ENCODE data around the gene ARRDC1.
"Not testable (repeated sequence)": the region's sequence is repeated elsewhere in the genome, so short reads cannot be mapped to it uniquely, and the experiment has no call there.

The ARRDC1 gene

GRCh38 chr9:137605121-137606004 lies at the start of gene ARRDC1:
TSS of gene ARRDC1 (plus strand) at chr9:137605686. CDS start at chr9:137605718, 32 bp downstream.
- DNase-seq: peak; percentile 92 to 94

DNA sequence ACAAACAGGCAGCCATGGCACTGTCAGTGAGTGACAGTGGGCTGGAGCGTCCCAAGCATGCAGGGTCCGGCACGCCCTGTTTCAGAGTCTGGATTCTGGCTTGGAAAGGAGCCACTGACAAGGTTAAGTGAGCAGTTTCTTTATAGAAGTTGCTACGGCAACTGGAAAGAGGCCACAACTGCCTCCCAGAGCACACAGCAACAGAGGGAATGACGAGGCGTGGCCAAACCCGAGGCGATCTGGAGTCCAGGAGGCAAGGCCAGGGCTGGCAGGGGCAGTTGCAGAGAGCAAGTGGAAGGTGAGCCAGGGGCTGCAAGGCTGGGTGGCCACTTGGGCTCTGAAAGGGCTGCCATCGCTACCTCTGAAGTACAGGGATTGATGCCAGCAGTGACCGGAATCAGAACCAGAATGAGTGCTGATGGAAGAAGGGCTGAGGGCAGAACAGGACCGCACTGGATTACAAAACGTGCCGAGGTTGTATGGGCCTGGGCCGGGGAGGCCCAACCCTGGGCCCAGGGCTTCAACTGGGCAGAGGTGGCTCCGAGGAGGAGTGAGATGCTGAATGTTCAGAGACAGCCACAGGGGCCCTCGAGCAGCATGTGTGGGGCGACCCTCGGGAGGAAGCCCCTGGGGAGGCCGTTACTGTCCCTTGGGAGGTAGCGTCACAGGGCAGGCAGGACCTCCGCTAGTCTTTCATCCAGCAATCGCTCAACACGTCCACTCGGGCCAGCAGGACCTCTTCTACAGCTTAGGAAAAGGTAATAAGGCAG lies 49.2 kb upstream of the ARRDC1 start:
- no peak for DNase-seq

GRCh38 chr9:137558127-137558526 lies 47.4 kb upstream of the ARRDC1 start:
- DNase-seq: no peak

- no peak for DNase-seq
These were observed 41.4 kb upstream of the ARRDC1 start for GRCh38 chr9:137564134-137564533.

DNA sequence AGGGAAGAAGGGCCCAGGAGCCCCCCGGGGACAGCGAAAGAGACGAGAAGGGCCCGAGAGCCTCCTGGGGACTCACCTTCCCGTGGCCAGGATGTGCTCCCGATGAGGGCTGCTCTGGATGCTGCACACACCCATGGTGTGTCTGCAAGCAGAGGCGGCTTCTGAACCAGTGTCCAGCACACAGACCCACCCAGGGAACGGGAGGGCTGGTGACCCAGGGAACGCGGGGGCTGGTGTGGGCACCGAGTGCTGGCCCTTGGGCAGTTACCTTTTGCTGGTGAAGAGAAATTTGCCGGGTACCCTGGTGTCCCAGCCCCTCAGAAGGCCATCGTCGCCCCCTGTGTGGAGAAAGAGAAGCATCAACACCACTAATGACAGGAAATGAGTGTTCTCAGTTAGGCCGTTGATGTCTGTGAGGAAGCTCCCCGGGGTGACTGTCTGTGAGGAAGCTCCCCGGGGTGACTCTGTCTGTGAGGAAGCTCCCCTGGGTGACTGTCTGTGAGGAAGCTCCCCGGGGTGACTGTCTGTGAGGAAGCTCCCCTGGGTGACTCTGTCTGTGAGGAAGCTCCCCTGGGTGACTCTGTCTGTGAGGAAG lies 40.6 kb upstream of the ARRDC1 start:
- no peak for DNase-seq

GRCh38 chr9:137568445-137568844 lies 37.0 kb upstream of the ARRDC1 start:
- DNase-seq: not testable (repeated sequence)

DNA sequence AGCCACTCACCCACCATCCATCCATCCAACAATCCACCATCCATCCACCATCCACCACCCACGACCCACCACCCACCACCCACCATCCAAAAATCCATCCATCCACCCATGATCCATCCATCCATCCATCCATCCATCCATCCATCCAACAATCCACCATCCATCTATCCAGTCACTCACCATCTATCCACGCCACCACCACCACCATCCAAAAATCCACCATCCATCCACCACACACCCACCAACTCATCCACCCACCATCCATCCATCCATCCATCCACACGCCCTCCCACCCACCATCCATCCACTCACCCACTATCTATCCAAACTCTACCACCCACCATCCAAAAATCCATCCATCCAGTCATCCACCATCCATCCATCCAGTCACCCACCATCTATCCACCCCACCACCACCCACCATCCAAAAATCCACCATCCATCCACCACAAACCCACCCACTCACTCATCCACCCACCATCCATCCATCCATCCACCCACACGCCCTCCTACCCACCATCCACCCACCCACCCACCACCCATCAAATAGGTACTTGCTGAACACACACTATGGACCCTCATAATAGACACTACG lies 35.8 kb upstream of the ARRDC1 start:
- no peak for DNase-seq

- DNase-seq: no peak
These were observed 34.9 kb upstream of the ARRDC1 start for GRCh38 chr9:137570566-137570965.

DNA sequence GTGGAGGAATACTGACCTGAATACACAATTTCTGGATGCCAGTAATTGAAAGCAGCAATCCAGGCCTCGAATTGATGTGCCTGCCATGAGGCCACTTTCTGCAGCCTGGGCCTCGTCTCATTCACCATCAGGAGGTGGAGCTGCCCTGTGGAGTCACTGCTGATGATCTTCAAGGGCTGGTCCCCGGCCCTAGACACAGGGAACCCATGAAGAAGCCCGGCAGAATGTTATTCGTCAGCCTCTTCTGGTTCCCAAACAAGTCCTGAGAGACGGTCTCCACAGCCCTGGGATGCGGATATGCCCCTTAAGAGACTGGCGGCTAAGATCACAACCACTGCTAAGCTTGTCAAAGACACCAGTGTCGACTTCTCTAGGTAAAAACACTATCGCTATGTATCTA lies 31.3 kb upstream of the ARRDC1 start:
- no peak for DNase-seq

DNA sequence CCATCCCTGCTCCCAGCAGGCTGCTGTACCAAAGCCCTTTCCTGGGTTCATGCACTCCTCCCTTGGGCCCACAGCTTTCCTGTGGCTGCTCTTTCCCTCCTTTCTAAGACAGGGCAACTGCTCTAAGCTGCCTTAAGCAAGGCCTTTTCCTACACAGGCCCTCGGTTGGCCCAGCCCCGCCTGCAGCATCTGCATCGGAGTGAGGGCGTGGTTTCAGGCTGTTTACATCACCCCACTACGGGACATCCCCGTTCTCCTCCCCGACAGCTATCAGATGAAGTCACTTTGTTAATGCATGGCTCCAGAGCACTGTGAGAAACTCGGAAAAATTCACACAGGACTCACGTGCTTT lies 30.1 kb upstream of the ARRDC1 start:
- peak in 1 of 2 donors; percentile 32 for DNase-seq

DNA sequence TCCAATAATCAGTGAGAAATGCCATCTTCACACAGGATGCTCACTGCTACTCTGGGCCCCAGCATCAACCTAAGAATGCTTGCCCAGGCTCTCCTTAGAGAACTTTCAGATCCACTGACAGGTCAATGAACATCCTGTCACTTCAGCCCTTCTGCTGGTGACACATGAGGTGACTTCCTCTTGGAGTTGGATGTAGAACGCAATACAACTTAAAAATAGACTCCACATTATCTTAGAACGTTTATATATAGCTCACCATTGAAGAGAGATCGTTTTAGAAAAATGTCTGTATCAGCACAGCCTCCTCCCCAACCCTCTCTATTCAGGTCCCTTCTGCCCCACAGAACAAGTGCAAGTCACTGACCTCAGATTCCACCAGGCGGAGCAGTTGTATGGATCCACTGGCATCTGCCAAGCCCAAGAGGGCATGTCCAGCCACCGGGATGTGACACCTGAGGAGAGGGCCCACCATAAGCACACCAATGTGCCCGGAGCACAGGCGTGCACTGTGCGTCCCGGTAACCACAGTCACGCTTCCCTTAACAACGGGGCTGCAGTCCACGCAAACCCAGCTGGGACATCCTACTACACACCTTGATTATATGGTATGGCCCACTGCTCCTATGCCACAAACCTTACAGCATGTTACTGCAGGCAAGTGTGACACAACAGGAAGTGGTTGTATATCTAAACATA lies 29.6 kb upstream of the ARRDC1 start:
- no peak for DNase-seq

- DNase-seq: peak; percentile 93 to 94
These were observed 26.8 kb upstream of the ARRDC1 start, which contains the start of gene DPH7 for GRCh38 chr9:137578518-137579258. TSS of gene DPH7 (minus strand) at chr9:137578925. CDS start at chr9:137578777, 148 bp downstream.

DNA sequence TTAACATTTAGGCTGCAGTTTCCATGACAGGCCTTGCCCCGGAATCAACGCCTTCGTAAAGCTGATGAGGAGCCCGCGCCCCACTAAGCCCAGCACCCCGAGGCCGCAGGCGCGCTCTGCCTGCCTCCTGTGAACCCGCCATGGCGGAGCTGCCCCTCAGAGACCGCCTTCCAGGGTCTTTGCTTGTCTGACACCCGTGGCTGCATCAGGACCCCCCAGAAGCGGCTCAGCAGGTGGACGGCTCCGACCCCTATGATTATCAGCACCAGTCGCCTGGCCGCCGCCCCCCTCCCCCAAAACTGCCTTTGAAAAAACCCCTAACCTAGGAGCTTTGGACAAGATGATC lies 26.3 kb upstream of the ARRDC1 start:
- DNase-seq: no peak

- DNase-seq: no peak
These were observed 25.1 kb upstream of the ARRDC1 start for GRCh38 chr9:137580209-137580953.

GRCh38 chr9:137580954-137581322 lies 24.5 kb upstream of the ARRDC1 start:
- no peak for DNase-seq

GRCh38 chr9:137581361-137582285 lies 23.9 kb upstream of the ARRDC1 start:
- DNase-seq: no peak

DNA sequence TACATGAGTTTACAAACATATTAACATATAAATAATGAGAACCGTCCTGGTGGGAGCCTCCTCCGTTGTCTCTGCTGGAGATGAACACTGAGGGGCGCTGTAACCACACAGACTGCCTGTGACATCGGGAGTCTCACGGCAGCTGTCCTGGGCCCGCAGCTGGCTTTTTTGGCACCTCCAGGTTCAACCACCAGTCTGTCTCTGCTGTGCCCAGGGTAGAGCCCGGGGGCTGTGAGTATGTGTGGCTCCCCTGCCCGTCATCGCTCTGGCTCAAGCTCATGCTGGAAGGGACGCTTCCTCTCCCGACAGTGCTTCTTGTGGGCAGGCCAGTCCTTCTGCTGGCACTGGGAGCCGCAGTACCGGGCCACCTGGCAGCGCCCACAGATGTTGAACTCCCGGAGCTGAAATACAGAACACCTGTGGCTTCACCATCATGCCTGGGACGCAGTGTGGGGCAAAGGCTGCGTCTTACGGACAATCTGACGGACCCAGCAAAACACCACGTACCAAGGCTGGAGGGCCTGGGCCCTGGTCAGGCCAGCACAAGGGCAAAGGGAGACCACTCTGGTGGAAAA lies 23.1 kb upstream of the ARRDC1 start:
- DNase-seq: peak in 1 of 2 donors; percentile 19

- no peak for DNase-seq
These were observed 22.1 kb upstream of the ARRDC1 start for GRCh38 chr9:137583347-137583746.

DNA sequence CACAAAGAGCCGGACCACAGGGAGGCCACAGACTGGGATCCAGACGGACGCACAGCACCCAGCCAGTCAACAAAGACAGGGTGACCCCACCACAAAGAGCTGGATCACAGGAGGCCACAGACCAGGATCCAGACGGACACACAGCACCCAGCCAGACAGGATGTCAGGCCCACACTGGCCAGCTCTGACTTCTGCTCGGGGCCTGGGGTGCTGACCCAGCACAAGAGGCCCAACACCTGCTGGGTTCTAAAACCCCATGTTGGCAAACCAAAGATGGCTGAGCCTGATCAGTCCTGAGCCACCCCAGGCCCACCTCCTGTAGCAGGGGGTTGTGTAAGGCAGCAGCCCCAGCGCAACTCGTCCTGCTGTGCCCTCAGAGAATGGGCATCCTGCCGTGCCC lies 21.5 kb upstream of the ARRDC1 start:
- no peak for DNase-seq

- DNase-seq: no peak
These were observed 18.6 kb upstream of the ARRDC1 start for GRCh38 chr9:137586854-137587253.

Data from CD4-positive, alpha-beta T cell treated with Interleukin-1 beta for 1 hour (primary cell).